DOHH2 (cell line): ENCODE measurements around the gene WDR55.
"Not testable (repeated sequence)": the region's sequence is repeated elsewhere in the genome, so short reads cannot be mapped to it uniquely, and the experiment has no call there.

Experiments
- CTCF ChIP-seq: fragments of 200-600 bp; sonication (generic); IDR thresholded peaks from one replicate; pipeline ENCODE4 v1.5.1; 2014; ENCODE audit warnings: antibody characterized with exemption, mild to moderate bottlenecking, low read depth, low read length; ENCODE audit not compliant: poor library complexity, severe bottlenecking
- EZH2phosphoT487 ChIP-seq: fragments of 200-600 bp; sonication (generic); IDR thresholded peaks from 2 replicates; pipeline ENCODE4 v1.6.1; 2017; ENCODE audit warnings: borderline replicate concordance, mild to moderate bottlenecking, antibody characterized with exemption, low read length, moderate library complexity, mixed read lengths

- TF ChIP-seq EZH2phosphoT487, CTCF: not testable (repeated sequence)
Measured at GRCh38 chr5:140624886-140625285, 39.8 kb upstream of the WDR55 start.
